Measurements from ENCODE around the gene C17orf114.
A peak's percentile ranks its signal among the peaks of the same experiment; 100 is the strongest.

Gene C17orf114

DNA sequence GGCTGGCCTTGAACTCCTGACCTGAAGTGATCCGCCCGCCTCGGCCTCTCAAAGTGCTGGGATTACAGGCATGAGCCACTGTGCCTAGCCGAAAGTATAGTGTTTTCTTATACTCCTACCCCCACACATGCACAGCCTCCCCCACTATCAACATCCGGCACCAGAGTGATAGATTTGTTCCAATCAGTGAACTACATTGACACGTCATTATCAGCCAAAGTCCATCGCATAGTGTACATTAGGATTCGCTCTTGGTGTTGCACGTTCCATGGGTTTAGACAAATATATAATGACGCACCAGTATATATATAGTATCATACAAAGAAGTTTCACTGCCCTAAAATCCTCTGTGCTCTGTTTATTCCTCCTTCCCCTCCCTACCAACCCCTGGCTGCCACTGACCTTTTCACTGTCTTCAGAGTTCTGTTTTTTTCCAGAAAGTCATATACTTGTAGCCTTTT is 42.3 kb downstream of the C17orf114 start (continued):
- TF ChIP-seq ZNF234 (CRISPR knock-in tag; conservative IDR thresholded peaks at IDR 0.05) (no peak), ZNF770 (CRISPR knock-in tag; IDR thresholded peaks at IDR 0.05) (no peak; the same call in 1 of the 2 replicates), NPAS2 (CRISPR knock-in tag; IDR thresholded peaks at IDR 0.05; ENCODE audit: borderline replicate concordance) (no peak), ZNF558 (CRISPR knock-in tag; IDR thresholded peaks at IDR 0.05; ENCODE audit: borderline replicate concordance) (no peak), ZSCAN30 (CRISPR knock-in tag; IDR thresholded peaks at IDR 0.05) (no peak), ZBTB20 (CRISPR knock-in tag; IDR thresholded peaks at IDR 0.05; ENCODE audit: borderline replicate concordance, low read depth) (peak; percentile 100), PTBP1 (IDR thresholded peaks at IDR 0.05; ENCODE audit: low read depth, low read length, poor library complexity, severe bottlenecking) (no peak), PAF1 (CRISPR knock-in tag; IDR thresholded peaks at IDR 0.05) (no peak), NFIC (IDR thresholded peaks at IDR 0.05; ENCODE audit: low read length) (peak; percentile 51; the same call in 1 of the 2 replicates), SATB2 (CRISPR knock-in tag; IDR thresholded peaks at IDR 0.05) (no peak), NR2C2 (CRISPR knock-in tag; IDR thresholded peaks at IDR 0.05; ENCODE audit: borderline replicate concordance) (peak; percentile 87), ISX (CRISPR knock-in tag; conservative IDR thresholded peaks at IDR 0.05) (no peak), ZNF598 (CRISPR knock-in tag; IDR thresholded peaks at IDR 0.05; ENCODE audit: borderline replicate concordance) (no peak), ZNF563 (CRISPR knock-in tag; IDR thresholded peaks at IDR 0.05) (no peak), U2AF2 (IDR thresholded peaks at IDR 0.05; ENCODE audit: low read depth, low read length) (no peak), IKZF1 (IDR thresholded peaks at IDR 0.05) (no peak), AGO2 (optimal IDR thresholded peaks at IDR 0.05; ENCODE audit: low read depth, low read length) (no peak), ZFP37 (CRISPR knock-in tag; IDR thresholded peaks at IDR 0.05; ENCODE audit: borderline replicate concordance) (no peak), ZNF317 (CRISPR knock-in tag; IDR thresholded peaks at IDR 0.05) (peak; percentile 72; the same call in 1 of the 2 replicates), MBNL3 (CRISPR knock-in tag; conservative IDR thresholded peaks at IDR 0.05) (no peak), ZFP36 (IDR thresholded peaks at IDR 0.05; ENCODE audit: borderline replicate concordance, low read depth, low read length, partially characterized antibody) (no peak), TSC22D2 (CRISPR knock-in tag; IDR thresholded peaks at IDR 0.05; ENCODE audit: borderline replicate concordance) (no peak)
- TF ChIP-seq, protein P1, sequence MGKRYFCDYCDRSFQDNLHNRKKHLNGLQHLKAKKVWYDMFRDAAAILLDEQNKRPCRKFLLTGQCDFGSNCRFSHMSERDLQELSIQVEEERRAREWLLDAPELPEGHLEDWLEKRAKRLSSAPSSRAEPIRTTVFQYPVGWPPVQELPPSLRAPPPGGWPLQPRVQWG (CRISPR knock-in tag; IDR thresholded peaks at IDR 0.05; ENCODE audit: borderline replicate concordance, low read depth), result no peak
- TF ChIP-seq, protein P2, sequence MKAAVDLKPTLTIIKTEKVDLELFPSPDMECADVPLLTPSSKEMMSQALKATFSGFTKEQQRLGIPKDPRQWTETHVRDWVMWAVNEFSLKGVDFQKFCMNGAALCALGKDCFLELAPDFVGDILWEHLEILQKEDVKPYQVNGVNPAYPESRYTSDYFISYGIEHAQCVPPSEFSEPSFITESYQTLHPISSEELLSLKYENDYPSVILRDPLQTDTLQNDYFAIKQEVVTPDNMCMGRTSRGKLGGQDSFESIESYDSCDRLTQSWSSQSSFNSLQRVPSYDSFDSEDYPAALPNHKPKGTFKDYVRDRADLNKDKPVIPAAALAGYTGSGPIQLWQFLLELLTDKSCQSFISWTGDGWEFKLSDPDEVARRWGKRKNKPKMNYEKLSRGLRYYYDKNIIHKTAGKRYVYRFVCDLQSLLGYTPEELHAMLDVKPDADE (CRISPR knock-in tag; IDR thresholded peaks at IDR 0.05), result no peak
- TF ChIP-seq, protein P3, sequence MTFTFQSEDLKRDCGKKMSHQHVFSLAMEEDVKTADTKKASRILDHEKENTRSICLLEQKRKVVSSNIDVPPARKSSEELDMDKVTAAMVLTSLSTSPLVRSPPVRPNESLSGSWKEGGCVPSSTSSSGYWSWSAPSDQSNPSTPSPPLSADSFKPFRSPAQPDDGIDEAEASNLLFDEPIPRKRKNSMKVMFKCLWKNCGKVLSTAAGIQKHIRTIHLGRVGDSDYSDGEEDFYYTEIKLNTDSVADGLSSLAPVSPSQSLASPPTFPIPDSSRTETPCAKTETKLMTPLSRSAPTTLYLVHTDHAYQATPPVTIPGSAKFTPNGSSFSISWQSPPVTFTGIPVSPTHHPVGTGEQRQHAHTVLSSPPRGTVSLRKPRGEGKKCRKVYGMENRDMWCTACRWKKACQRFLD (CRISPR knock-in tag; IDR thresholded peaks at IDR 0.05; ENCODE audit: borderline replicate concordance), result no peak
- TF ChIP-seq, protein P4, sequence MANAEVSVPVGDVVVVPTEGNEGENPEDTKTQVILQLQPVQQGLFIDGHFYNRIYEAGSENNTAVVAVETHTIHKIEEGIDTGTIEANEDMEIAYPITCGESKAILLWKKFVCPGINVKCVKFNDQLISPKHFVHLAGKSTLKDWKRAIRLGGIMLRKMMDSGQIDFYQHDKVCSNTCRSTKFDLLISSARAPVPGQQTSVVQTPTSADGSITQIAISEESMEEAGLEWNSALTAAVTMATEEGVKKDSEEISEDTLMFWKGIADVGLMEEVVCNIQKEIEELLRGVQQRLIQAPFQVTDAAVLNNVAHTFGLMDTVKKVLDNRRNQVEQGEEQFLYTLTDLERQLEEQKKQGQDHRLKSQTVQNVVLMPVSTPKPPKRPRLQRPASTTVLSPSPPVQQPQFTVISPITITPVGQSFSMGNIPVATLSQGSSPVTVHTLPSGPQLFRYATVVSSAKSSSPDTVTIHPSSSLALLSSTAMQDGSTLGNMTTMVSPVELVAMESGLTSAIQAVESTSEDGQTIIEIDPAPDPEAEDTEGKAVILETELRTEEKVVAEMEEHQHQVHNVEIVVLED (CRISPR knock-in tag; IDR thresholded peaks at IDR 0.05; ENCODE audit: borderline replicate concordance), result peak; percentile 27; the same call in 1 of the 2 replicates
